GM04503 (cell line): Measurements from ENCODE around the gene NDUFAF7.
"Not testable (repeated sequence)": the region's sequence is repeated elsewhere in the genome, so short reads cannot be mapped to it uniquely, and the experiment has no call there.

ENCODE experiments used
- DNase-seq: peaks from one replicate; pipeline ENCODE4 v3.0.0-alpha.2; 2012; ENCODE audit warnings: low read depth

The NDUFAF7 gene

DNA sequence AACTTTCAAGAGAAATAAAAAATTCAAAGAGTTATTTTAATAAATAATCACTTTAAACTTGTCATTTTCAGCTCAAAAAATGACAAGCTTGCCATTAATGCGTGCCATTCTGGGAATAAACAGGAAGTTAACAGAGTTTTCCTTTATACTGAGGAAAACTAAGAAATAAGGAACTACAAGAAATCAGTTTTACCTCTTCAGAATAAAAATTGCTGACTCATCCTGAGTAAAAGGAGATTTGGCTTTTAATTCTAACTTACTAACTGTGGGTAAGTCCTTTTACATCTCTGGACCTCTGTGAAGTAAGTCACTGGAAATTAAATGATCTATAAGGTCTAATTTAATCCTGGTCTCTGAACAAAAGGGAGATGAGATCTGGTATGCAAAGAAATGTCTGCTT is 16.2 kb upstream of the NDUFAF7 start:
- DNase-seq: no peak

- no peak for DNase-seq
These were observed 12.4 kb upstream of the NDUFAF7 start for GRCh38 chr2:37219046-37219445.

DNA sequence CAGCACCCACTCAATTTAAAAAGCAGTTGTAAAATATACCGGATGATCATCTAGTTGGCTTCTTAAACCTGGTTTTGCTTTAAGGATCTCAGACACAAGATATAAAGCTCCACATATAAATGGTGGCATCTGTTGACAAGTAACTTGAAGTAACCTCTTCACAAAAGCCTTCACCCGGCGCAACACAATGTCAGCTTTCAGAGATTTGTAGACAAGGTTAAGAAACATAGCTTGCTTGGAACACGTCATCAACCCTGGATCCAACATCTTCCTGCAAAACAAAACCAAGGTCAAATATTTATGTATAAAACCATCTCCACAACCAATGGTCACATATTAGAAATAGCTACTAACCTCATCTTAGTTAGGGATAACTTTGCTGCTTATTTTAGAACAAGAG is 8.3 kb upstream of the NDUFAF7 start:
- no peak for DNase-seq

DNA sequence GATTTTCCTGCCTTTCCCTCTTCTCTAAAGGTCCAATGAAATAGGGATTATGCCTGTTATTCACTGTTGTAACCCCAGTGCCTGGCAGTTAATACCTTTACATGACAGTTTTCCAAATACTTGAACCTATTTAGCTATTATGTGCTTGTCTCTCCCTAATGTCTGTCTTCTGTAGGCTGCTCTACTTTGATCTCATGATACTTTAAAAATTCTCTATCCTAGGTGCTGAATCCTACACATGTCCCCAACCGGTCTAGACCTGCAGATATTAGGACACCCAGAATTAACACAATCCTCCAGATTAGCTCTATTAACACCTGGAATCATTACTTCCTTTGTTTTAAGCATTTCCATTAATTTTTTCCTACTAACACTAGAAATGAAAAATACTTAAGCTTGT is 7.4 kb upstream of the NDUFAF7 start:
- no peak for DNase-seq

DNA sequence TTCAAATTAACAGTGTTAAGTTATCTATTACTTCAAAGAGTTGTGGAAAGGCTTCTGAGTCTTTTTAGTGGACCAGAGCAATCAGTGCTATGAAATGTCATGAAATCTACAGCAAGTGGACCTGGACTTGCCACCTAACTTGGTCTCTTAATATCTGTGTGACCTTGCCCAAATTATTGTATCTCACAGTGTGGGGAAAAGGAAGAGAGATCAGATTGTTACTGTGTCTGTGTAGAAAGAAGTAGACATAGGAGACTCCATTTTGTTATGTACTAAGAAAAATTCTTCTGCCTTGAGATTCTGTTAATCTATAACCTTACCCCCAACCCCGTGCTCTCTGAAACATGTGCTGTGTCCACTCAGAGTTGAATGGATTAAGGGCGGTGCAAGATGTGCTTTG is 6.3 kb upstream of the NDUFAF7 start:
- DNase-seq: not testable (repeated sequence)

DNA sequence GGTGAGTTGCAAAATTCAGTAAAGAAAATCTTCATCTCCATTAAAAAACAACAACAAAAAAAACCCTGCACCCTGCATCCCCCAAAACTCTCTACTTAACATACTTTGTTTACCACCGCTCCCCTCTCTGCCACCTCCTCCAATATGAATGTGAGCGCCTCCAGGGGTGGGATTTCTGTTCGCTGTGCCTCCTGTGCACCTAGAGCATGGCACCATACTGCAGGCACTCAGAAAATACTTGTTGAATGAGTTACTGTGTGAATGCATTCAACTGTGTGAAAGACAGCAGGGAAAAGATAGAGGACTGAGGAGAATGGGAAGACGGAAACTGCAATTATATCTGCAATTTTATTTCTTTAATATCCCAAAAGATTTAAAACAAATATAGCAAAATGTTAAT is 4.6 kb upstream of the NDUFAF7 start:
- no peak for DNase-seq

GRCh38 chr2:37228788-37229187 is 2.7 kb upstream of the NDUFAF7 start:
- DNase-seq: no peak

- DNase-seq: no peak
These were observed 877 bp upstream of the NDUFAF7 start for GRCh38 chr2:37230581-37230980.

DNA sequence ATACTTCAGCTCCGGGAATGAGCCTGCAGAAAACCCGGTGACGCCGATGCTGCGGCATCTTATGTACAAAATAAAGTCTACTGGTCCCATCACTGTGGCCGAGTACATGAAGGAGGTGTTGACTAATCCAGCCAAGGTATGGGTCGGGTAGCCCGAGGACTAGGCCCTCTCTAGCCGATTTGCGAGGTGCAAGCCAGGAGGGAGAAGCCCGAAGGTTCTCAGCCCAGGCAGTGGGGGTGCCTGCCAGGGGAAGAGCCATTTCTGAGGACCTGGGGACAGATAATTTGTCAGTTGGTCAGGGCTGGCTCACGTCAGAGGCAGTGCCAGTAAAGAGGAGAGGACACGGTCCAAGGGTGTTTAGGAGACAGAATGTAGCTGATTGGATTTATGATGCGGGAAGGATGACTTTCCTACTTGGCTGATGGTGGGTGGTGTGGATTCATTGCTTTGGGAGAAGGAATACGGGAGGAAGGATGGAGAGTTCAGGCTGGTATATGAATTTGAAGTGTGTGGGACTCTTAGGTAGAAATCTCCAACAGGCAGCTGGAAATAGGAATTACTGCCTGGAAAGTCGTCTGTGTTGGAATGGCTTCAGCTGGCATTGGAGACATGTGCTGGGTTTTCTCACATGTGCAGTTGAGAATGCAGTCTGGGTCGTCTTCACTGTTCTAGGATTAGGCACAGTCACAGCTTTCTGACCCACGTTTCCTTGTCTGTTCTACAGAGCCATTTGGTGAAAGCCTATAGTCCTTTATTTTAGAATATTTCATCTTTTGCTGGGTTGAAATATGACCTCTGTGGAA is 874 bp downstream of the NDUFAF7 start:
- DNase-seq: peak; percentile 14

- DNase-seq: no peak
These were observed 12.0 kb downstream of the NDUFAF7 start for GRCh38 chr2:37243435-37243834.

DNA sequence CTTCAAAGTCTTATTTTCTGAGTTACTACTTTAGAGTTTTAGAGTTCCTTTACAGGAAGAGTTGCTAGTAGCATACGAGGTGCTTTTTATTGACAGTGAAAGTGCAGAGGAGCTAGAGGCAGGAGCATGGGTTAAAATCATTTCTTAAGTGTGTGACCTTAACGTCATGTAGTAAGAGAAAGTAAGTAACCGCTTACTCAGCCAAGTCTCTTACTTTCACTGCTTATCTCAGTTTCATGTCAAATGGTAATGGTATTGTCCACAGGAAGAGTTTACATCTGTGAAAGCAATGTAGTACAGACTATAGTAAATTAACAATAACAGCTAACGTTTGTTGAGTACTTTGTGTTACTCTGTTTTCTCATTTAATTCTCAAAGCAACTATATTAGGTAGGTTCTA is 12.6 kb downstream of the NDUFAF7 start:
- no peak for DNase-seq

GRCh38 chr2:37244755-37245154 is 13.3 kb downstream of the NDUFAF7 start:
- DNase-seq: no peak

- DNase-seq: no peak
These were observed 14.7 kb downstream of the NDUFAF7 start for GRCh38 chr2:37246205-37246604.

DNA sequence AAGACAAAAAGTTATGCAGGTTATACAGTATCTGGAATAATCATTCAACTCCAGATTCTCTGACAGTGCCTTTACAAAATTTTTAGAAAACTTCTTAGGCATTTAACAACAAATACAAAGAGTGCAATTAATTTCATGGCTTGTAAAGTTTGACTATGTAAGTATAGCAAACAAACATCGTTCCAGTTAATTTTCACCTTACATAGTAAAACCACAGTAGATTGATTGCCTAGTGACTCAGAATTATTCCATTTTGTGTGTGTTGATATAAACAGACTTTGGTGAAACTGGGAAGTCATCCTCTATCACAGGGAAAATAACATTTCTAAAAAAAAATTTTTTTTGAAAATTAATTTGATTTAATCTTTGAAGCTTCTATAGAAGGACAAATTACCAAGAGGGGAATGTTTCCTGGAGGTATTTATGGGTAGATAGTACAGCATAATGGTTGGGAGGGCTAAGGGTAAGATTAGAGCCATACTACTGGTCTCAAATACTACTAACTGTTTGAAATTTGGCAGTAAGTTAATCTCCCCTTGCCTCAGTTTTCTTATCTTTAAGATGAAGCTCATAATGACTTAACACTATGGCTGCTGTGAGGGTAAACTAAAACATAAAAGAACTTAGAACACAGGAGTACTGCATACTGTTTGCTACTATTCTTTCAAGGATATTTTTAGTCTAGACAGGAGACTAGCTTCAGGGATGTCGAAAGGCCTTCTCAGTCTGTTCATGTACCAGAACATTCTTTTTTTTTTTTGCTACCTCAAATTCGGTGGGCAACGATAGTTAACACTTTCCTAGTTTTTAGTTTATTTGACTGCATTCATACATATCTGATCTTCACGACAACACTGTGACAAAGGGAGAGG is 19.6 kb downstream of the NDUFAF7 start:
- no peak for DNase-seq

GRCh38 chr2:37262522-37262921 is 31.1 kb downstream of the NDUFAF7 start:
- no peak for DNase-seq

DNA sequence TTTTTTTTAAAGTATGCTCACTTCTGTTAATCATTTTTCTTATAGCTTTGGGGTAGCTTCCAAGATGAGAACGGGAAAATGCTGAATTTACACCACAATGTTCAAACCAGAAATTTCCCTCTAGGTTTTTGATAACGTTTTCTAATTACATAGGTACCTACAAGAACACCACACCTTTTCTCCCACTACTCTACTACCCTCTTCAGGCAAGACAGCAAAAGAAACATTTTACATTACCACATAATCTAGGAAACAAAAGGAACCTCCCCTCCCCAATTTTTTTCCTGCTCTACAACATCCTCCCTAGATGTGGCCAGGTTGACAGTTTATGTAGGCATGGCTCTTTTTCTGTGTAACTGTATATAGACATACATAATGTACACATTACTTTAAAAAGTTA is 32.4 kb downstream of the NDUFAF7 start:
- DNase-seq: no peak

DNA sequence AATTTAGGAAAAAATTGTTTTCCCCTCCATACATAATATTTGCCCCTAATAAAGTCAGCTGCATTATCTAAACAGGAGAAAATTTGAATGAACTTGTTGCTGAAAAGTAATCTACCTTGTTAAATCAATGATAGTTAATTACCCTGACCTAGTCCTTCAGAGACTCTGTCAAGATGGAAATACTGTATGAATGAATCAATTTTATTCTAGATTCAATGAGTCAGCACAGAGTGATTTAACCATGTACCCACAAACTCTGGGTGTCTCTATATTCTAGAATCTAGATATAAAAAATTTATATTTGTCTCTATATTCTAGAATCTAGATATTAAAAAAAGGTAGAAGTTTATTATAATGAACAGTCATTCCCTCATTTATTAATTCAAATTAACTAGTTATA is 36.2 kb downstream of the NDUFAF7 start:
- DNase-seq: no peak

GRCh38 chr2:37268111-37268510 is 36.7 kb downstream of the NDUFAF7 start:
- no peak for DNase-seq

GRCh38 chr2:37271376-37272067 is 40.1 kb downstream of the NDUFAF7 start:
- no peak for DNase-seq

DNA sequence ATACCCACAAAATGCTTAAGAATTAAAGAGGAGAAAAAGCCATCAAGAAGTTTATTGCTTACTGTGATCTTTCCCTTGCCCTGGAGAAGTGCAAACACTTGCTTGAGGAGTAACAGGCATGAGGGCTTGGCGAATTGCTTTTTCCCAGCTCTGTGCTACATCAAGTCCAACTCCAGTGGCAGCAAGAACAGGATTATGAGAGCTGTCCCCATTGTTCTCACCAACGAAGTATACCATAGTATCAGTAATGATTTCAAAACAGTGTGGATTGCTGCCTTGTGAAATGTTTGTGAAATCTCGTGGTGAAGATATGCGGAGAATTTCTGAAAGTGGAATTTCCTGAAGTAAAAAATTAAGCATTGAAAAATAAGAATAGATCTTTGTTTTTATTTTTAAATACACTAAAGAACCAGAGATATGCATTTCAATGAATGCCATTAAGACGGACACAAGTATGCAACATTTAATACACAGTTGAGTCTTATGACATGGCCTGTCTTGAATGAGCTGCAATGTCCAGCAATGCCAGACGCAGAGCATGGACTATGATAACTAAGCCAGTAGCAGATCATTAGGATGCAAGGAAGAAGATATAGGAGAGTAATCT is 43.0 kb downstream of the NDUFAF7 start:
- no peak for DNase-seq

GRCh38 chr2:37276291-37276690 is 44.8 kb downstream of the NDUFAF7 start:
- no peak for DNase-seq

- DNase-seq: no peak
These were observed 50.5 kb downstream of the NDUFAF7 start for GRCh38 chr2:37281916-37282315.
